8988T (cell line): ENCODE measurements around the gene RPH3AL.

ENCODE experiments used
- DNase-seq: peaks from one replicate; pipeline ENCODE4 v3.0.0; 2011

The RPH3AL gene

GRCh38 chr17:296906-297690 lies 55.5 kb downstream of the RPH3AL start:
- DNase-seq: no peak

- no peak for DNase-seq
Measured at GRCh38 chr17:296379-296778, 56.2 kb downstream of the RPH3AL start.

GRCh38 chr17:292531-293382 lies 59.9 kb downstream of the RPH3AL start:
- no peak for DNase-seq

- DNase-seq: no peak
Measured at GRCh38 chr17:292016-292415, 60.6 kb downstream of the RPH3AL start.

GRCh38 chr17:291587-291986 lies 61.0 kb downstream of the RPH3AL start:
- DNase-seq: no peak

- DNase-seq: no peak
Measured at GRCh38 chr17:290626-291025, 62.0 kb downstream of the RPH3AL start.

- no peak for DNase-seq
Measured at GRCh38 chr17:290121-290521, 62.5 kb downstream of the RPH3AL start.

GRCh38 chr17:289409-289808 lies 63.2 kb downstream of the RPH3AL start:
- DNase-seq: no peak

- no peak for DNase-seq
Measured at GRCh38 chr17:288802-289356, 63.7 kb downstream of the RPH3AL start.

- DNase-seq: no peak
Measured at GRCh38 chr17:286571-286970, 66.0 kb downstream of the RPH3AL start.

- no peak for DNase-seq
Measured at GRCh38 chr17:285751-286422, 66.7 kb downstream of the RPH3AL start.

GRCh38 chr17:284676-285355 lies 67.8 kb downstream of the RPH3AL start:
- no peak for DNase-seq

- DNase-seq: no peak
Measured at GRCh38 chr17:283911-284675, 68.5 kb downstream of the RPH3AL start.

- no peak for DNase-seq
Measured at GRCh38 chr17:282912-283882, 69.4 kb downstream of the RPH3AL start.

- DNase-seq: no peak
Measured at GRCh38 chr17:282000-282911, 70.4 kb downstream of the RPH3AL start.

- no peak for DNase-seq
Measured at GRCh38 chr17:281365-281999, 71.1 kb downstream of the RPH3AL start.

GRCh38 chr17:280901-281300 lies 71.7 kb downstream of the RPH3AL start:
- no peak for DNase-seq

- no peak for DNase-seq
Measured at GRCh38 chr17:280216-280615, 72.4 kb downstream of the RPH3AL start.

GRCh38 chr17:279776-280175 lies 72.8 kb downstream of the RPH3AL start:
- DNase-seq: no peak
